Measurements from ENCODE around the gene THBD.
A peak's percentile ranks its signal among the peaks of the same experiment; 100 is the strongest.

THBD gene

GRCh38 chr20:23061262-23061661 lies 11.8 kb upstream of the THBD start:
- no peak for DNase-seq

- DNase-seq: no peak
Observed at GRCh38 chr20:23060629-23061028, 11.2 kb upstream of the THBD start.

GRCh38 chr20:23059846-23060245 lies 10.4 kb upstream of the THBD start:
- no peak for DNase-seq

- no peak for DNase-seq
Observed at GRCh38 chr20:23059001-23059400, 9.5 kb upstream of the THBD start.

- no peak for DNase-seq
Observed at GRCh38 chr20:23058240-23058639, 8.8 kb upstream of the THBD start.

- no peak for DNase-seq
Observed at GRCh38 chr20:23052904-23053303, 3.4 kb upstream of the THBD start.

- peak; percentile 89 for DNase-seq
Observed at GRCh38 chr20:23050847-23051627, 1.6 kb upstream of the THBD start.

- peak; percentile 22 for DNase-seq
Observed at GRCh38 chr20:23050076-23050838, 785 bp upstream of the THBD start.

GRCh38 chr20:23048283-23049200 lies 930 bp downstream of the THBD start:
- DNase-seq: peak; percentile 36

- DNase-seq: peak; percentile 11
Observed at GRCh38 chr20:23047738-23048214, 1.7 kb downstream of the THBD start.

- no peak for DNase-seq
Observed at GRCh38 chr20:23047001-23047737, 2.3 kb downstream of the THBD start.

- DNase-seq: no peak
Observed at GRCh38 chr20:23046431-23046830, 3.0 kb downstream of the THBD start.

- DNase-seq: no peak
Observed at GRCh38 chr20:23043376-23043775, 6.1 kb downstream of the THBD start.

GRCh38 chr20:23042270-23042669 lies 7.2 kb downstream of the THBD start:
- no peak for DNase-seq

GRCh38 chr20:23039885-23040508 lies 9.5 kb downstream of the THBD start:
- DNase-seq: no peak

- peak; percentile 33 for DNase-seq
Observed at GRCh38 chr20:23039136-23039875, 10.2 kb downstream of the THBD start.

GRCh38 chr20:23037017-23037481 lies 12.4 kb downstream of the THBD start:
- DNase-seq: no peak

GRCh38 chr20:23036371-23036770 lies 13.1 kb downstream of the THBD start:
- no peak for DNase-seq

- no peak for DNase-seq
Observed at GRCh38 chr20:23035731-23036130, 13.7 kb downstream of the THBD start.

- DNase-seq: no peak
Observed at GRCh38 chr20:23034721-23035671, 14.5 kb downstream of the THBD start, which contains the start of gene SSTR4. TSS of gene SSTR4 (plus strand) at chr20:23035312. CDS start at chr20:23035484, 172 bp downstream.

Measured in fibroblast of skin of right biceps (primary cell).